ENCODE results near the gene CANX.

Gene CANX

GRCh38 chr5:179758955-179759354 lies 60.2 kb downstream of the CANX start:
- DNase-seq (ENCODE audit: low read depth in 2 of 2) = no peak

GRCh38 chr5:179759581-179760551 lies 61.1 kb downstream of the CANX start:
- DNase-seq (ENCODE audit: low read depth in 2 of 2) = no peak

- peak; percentile 26 to 28 for DNase-seq (ENCODE audit: low read depth in 2 of 2)
These were observed 63.5 kb downstream of the CANX start for GRCh38 chr5:179762079-179762780.

GRCh38 chr5:179762781-179763176 lies 64.0 kb downstream of the CANX start:
- peak; percentile 8 to 12 for DNase-seq (ENCODE audit: low read depth in 2 of 2)

- peak; percentile 60 to 62 for DNase-seq (ENCODE audit: low read depth in 2 of 2)
These were observed 64.6 kb downstream of the CANX start for GRCh38 chr5:179763215-179763945.

GRCh38 chr5:179764056-179764455 lies 65.3 kb downstream of the CANX start:
- no peak for DNase-seq (ENCODE audit: low read depth in 2 of 2)

GRCh38 chr5:179765400-179765799 lies 66.6 kb downstream of the CANX start:
- DNase-seq (ENCODE audit: low read depth in 2 of 2) = peak; percentile 18 to 39

GRCh38 chr5:179766021-179766725 lies 67.4 kb downstream of the CANX start:
- no peak for DNase-seq (ENCODE audit: low read depth in 2 of 2)

- DNase-seq (ENCODE audit: low read depth in 2 of 2) = no peak
These were observed 68.1 kb downstream of the CANX start for GRCh38 chr5:179766726-179767455.

GRCh38 chr5:179767496-179768100 lies 68.8 kb downstream of the CANX start:
- DNase-seq (ENCODE audit: low read depth in 2 of 2) = no peak

- DNase-seq (ENCODE audit: low read depth in 2 of 2) = no peak
These were observed 69.7 kb downstream of the CANX start for GRCh38 chr5:179768326-179769085.

- no peak for DNase-seq (ENCODE audit: low read depth in 2 of 2)
These were observed 70.5 kb downstream of the CANX start for GRCh38 chr5:179769271-179769670.

GRCh38 chr5:179769796-179770195 lies 71.0 kb downstream of the CANX start:
- DNase-seq (ENCODE audit: low read depth in 2 of 2) = no peak

- no peak for DNase-seq (ENCODE audit: low read depth in 2 of 2)
These were observed 72.6 kb downstream of the CANX start for GRCh38 chr5:179771311-179771895.

GRCh38 chr5:179772351-179772750 lies 73.6 kb downstream of the CANX start:
- no peak for DNase-seq (ENCODE audit: low read depth in 2 of 2)

- DNase-seq (ENCODE audit: low read depth in 2 of 2) = no peak
These were observed 74.9 kb downstream of the CANX start for GRCh38 chr5:179773686-179774040.

GRCh38 chr5:179774442-179774841 lies 75.7 kb downstream of the CANX start:
- no peak for DNase-seq (ENCODE audit: low read depth in 2 of 2)

- DNase-seq (ENCODE audit: low read depth in 2 of 2) = no peak
These were observed 77.7 kb downstream of the CANX start for GRCh38 chr5:179776411-179776938.

GRCh38 chr5:179777456-179777855 lies 78.7 kb downstream of the CANX start:
- no peak for DNase-seq (ENCODE audit: low read depth in 2 of 2)

All from fibroblast of skin of left biceps (primary cell).